Omental fat pad (tissue), 4 donors: ENCODE results near the gene ST6GALNAC2. TPM values are rescaled to one million over a fixed set of nuclear protein-coding genes. Genes with fewer than 3 reads are reported as not detected.
A peak's percentile ranks its signal among the peaks of the same experiment; 100 is the strongest.

Experiments used
- ATAC-seq: fragments of 150-250 bp; one replicate; pipeline ENCODE4 v1.9.1; 2016; ENCODE audit warnings: mild to moderate bottlenecking, moderate library complexity; ENCODE audit not compliant: low FRiP score
- DNase-seq: peaks from one replicate; pipeline ENCODE4 v3.0.0-alpha.2; 2019; ENCODE audit warnings: low spot score
- total RNA-seq, 4 donors: library from RNA; depleted of rRNA; stranded (reverse); fragments of >200 nt; gene quantifications; one replicate each; pipeline ENCODE4 v1.1.0, GENCODE V29; 2016
- TF ChIP-seq, protein P1 (sequence below), 3 donors: fragments of 450-650 bp; IDR thresholded peaks; one replicate each; pipeline ENCODE4 v1.5.1; 2016 to 2017; ENCODE audit warnings: antibody characterized with exemption in 3 of 3, mild to moderate bottlenecking in 3 of 3, moderate library complexity in 2 of 3

ST6GALNAC2 gene
- total RNA-seq, result 10 to 100 TPM in 2 of 4 donors, 1 to 10 TPM in 2; 4.2 to 12.1 (median 9.7) TPM

DNA sequence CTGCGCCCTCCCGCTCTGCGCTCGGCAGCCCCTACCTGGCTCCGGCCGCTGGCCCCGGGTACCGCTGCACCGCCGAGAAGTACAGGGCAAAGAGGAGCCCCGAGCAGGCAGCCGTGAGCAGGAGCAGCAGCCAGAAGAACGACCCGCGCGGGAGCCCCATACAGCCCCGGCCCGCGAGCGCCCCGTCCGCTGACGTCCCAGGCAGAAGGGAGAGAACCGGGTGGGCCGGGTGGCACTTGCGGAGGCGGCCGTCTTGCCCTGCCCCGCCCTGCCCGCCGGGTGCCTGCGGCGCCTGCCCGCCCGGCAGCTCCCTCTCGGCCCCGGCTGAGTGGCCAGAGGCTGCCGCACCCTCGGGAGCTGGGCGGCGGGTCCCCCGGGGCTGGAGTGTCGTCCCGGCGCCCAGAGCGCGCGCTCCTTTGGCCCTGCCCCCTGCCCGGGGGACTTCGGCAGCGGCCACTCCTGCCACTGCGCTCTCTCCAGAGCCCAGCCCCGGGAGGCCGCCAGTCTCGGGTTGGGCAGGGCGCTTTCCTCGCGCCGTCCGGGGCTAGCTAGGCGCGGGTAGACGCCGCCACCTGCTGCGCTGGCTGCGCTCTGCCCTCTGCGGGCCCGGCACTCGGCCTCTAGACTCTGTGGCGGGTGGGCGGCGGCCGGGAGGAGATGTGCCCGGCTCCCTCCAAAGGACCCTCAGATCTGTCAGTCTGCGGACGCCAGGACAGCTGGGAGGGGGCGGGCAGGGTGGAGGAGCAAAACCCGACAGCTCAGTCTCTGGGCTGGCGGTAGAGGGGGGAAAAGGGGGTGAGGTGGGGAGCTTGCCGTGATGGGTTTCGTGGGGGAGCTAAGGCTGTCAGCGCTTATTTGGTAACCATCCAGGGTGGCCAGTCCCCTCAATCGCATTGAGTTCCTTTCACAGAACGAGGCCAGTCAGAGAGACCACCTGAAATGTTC lies at the start of gene ST6GALNAC2:
Gene ST6GALNAC2, minus strand, starts transcription at position 212 of the 945 bp plus-strand sequence. Its CDS starts 52 bp downstream, at position 160.
- TF ChIP-seq, protein P1, sequence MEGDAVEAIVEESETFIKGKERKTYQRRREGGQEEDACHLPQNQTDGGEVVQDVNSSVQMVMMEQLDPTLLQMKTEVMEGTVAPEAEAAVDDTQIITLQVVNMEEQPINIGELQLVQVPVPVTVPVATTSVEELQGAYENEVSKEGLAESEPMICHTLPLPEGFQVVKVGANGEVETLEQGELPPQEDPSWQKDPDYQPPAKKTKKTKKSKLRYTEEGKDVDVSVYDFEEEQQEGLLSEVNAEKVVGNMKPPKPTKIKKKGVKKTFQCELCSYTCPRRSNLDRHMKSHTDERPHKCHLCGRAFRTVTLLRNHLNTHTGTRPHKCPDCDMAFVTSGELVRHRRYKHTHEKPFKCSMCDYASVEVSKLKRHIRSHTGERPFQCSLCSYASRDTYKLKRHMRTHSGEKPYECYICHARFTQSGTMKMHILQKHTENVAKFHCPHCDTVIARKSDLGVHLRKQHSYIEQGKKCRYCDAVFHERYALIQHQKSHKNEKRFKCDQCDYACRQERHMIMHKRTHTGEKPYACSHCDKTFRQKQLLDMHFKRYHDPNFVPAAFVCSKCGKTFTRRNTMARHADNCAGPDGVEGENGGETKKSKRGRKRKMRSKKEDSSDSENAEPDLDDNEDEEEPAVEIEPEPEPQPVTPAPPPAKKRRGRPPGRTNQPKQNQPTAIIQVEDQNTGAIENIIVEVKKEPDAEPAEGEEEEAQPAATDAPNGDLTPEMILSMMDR (IDR thresholded peaks at IDR 0.05), result no peak
- DNase-seq (no peak), ATAC-seq (peak; percentile 79)

DNA sequence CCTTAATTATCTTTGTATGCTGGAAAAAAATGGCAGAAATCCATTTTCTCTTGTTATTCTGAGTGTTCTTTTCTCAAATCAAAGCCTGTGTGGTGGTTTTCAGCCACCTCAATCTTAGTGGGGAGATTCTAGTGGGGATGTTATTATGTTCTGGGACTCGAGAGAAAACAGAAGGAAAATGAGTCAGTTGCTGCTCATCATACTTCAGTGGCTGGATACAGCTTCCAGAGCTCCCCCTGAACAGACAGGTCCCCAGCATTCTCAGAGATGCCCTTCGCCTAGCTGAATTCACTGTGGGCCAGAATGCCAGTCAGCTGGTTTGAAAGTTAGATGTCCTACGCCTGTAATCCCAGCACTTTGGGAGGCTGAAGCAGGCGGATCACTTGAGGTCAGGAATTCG lies 49.4 kb upstream of the ST6GALNAC2 start:
- ATAC-seq (no peak), DNase-seq (no peak)

DNA sequence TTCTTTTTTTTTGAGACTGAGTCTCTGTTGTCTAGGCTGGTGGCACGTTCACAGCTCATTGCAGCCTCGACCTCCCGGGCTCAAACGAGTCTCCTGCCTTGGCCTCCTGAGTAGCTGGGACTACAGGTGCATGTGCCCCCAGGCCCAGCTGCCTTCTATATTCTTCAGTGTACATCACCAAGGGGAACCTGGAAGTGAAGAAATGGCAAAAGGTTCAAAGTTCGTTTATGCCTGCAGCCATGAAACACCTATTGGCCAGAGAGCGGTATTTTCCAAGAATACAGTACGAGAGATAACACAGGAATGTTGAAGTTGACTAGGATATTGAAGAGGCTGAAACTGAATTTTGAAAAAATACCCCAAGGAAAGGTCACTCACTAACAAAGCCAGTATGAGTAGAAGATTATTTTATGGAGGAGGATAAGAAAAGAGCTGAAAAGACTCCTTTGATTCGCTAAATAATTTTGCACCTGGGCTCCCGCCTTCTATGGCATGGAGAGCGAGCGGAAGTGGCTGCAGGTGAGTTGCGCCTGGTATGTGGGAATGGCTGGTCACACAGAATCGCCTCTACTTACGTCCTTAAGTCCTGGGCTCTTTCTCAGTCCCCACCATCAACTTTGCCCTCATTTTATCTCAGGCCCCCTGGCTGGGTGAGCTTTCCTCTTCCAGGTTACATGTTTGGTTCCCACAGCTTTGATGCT lies 48.1 kb upstream of the ST6GALNAC2 start:
- no peak for ATAC-seq
- DNase-seq, result no peak
- TF ChIP-seq, protein P1 (IDR thresholded peaks at IDR 0.05), result no peak

More for the DNA sequence above, 49.4 kb upstream of the ST6GALNAC2 start:
- TF ChIP-seq, protein P1 (IDR thresholded peaks at IDR 0.05), result no peak

DNA sequence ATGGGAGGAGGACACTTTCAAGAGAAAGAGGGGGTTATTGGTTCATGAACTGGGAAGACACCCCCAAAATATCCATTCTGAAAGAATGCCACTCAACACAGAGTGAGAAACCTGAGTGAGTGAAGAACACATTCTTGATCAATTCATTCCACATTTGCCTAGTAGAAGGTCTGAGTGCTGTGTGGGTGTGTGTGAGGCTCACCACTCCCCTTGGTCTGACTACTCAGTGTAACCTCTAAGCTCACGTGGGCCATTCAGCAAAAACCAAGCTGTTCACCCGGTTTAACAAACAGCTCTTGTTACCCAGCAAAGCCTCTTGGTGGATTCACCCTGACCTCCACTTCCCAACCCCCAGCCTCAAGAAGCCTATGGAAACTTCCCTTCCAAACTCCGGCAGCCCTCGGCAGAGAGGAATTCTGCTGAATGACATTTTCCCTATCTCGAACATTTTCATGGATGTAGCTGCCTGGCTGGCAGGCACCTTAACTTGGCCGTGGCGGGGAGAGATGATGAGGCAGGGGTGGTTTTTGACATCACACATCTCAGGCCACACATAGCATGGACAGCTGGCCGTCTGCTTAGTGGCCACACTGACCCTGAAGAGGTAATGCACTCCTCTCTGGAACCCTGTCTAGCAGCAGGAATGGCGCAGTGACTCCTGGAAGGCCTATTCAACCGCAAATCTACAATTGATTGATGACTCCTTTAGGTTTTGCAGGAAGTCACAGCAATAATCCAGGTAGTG lies 46.3 kb upstream of the ST6GALNAC2 start:
- no peak for ATAC-seq
- TF ChIP-seq, protein P1 (IDR thresholded peaks at IDR 0.05), result no peak

DNA sequence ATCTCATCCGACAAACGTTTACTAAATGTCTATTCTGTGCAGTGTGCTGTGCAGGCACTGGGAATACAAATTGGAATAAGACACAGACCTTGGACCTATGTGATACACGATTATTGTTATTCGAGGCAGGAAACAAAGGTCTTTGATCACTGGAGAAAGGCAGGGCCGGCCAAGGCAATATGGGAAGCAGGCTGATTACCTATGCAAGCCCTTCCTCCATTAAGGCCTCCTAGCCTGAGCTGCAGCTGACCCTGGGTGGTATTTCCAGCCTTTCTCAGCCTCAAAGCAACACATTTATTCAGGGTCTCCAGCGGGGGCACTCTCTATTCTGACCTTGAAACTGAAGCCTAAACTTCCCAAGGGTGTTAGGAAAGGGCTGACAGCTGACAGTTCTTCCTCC lies 44.5 kb upstream of the ST6GALNAC2 start:
- ATAC-seq (no peak), DNase-seq (no peak)
- TF ChIP-seq, protein P1 (IDR thresholded peaks at IDR 0.05), result no peak

More for the DNA sequence above, 46.3 kb upstream of the ST6GALNAC2 start:
- DNase-seq, result no peak

DNA sequence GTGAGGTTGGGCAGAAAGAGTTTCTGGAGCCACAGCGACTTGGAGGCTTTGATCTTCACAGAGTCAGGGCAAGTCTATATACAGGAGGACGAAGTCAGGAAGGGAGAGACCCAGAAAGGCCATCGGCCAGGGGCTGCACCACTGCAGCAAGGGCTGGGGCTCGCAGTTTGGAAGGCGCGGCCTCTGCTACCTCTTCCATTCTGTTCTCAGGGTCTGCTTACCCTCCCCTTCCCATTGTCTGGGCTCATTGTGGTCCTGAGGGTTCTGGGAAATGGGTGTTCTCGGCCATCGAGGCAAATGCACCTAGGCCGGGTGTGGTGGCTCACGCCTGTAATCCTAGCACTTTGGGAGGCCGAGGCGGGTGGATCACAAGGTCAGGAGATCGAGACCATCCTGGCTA lies 41.9 kb upstream of the ST6GALNAC2 start:
- DNase-seq, result no peak
- no peak for ATAC-seq
- TF ChIP-seq, protein P1 (IDR thresholded peaks at IDR 0.05), result no peak
